ENCODE data around the gene ELF5.

GRCh38 chr11:34510218-34510617 is 3.4 kb downstream of the ELF5 start:
- TF ChIP-seq CTCF (IDR thresholded peaks at IDR 0.05; ENCODE audit: insufficient read depth, low read length, poor library complexity, severe bottlenecking): no peak
- no peak for TF ChIP-seq EZH2phosphoT487 (conservative IDR thresholded peaks at IDR 0.05; ENCODE audit: low read length)
